Astrocyte of the cerebellum (primary cell): Measurements from ENCODE around the gene CLPTM1L.
"Not testable (repeated sequence)": the region's sequence is repeated elsewhere in the genome, so short reads cannot be mapped to it uniquely, and the experiment has no call there.

Source experiments
- DNase-seq: peaks from one replicate; pipeline ENCODE4 v3.0.0-alpha.2; 2011; ENCODE audit warnings: low read depth
- H3K4me3 ChIP-seq: 2 replicates; pipeline ENCODE4 v1.5.1; 2011; ENCODE audit warnings: mild to moderate bottlenecking, low read depth, low read length, moderate library complexity
- CTCF ChIP-seq: IDR thresholded peaks from 2 replicates; pipeline ENCODE4 v1.5.1; 2012; ENCODE audit warnings: low read length, low read depth, moderate library complexity, mild to moderate bottlenecking; ENCODE audit errors: missing control alignments
- in situ Hi-C: cut with HindIII; loops from 2 replicates; pipeline ENCODE4 v1.10.0; 2017; ENCODE audit warnings: low sequenced_read_pairs

Gene CLPTM1L

GRCh38 chr5:1342268-1342667 lies 2.6 kb downstream of the CLPTM1L start:
- no peak for TF ChIP-seq CTCF
- in situ Hi-C loops, result no loop called here

DNA sequence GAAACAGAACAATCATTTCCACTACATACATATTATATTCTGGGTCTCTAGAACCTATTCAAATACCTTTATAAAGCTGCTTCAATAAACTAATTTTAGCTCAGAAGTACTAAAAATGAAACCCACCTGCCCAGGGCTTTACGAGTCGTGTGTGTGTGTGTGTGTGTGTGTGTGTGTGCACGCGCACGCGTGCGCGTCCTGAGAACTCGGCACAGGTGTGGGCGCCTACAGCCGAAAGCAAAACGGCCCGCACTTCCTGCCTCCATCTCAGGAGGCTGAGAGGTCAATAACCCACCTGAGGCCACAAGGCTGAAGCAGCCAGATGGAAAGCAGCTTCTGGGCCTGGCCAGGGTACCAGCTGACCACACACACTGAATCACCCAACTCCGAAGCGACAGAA lies 3.0 kb downstream of the CLPTM1L start:
- in situ Hi-C loops, result no loop called here
- no peak for DNase-seq
- TF ChIP-seq CTCF, result no peak
- H3K4me3 ChIP-seq, result no peak overlapping the region

More at GRCh38 chr5:1342268-1342667, 2.6 kb downstream of the CLPTM1L start:
- H3K4me3 ChIP-seq, result no peak overlapping the region
- DNase-seq, result no peak

- DNase-seq, in situ Hi-C loops, H3K4me3 ChIP-seq: not testable (repeated sequence)
Observed at GRCh38 chr5:1339818-1340210, 5.1 kb downstream of the CLPTM1L start.

GRCh38 chr5:1339139-1339817 lies 5.6 kb downstream of the CLPTM1L start:
- DNase-seq, in situ Hi-C loops, H3K4me3 ChIP-seq: not testable (repeated sequence)

DNA sequence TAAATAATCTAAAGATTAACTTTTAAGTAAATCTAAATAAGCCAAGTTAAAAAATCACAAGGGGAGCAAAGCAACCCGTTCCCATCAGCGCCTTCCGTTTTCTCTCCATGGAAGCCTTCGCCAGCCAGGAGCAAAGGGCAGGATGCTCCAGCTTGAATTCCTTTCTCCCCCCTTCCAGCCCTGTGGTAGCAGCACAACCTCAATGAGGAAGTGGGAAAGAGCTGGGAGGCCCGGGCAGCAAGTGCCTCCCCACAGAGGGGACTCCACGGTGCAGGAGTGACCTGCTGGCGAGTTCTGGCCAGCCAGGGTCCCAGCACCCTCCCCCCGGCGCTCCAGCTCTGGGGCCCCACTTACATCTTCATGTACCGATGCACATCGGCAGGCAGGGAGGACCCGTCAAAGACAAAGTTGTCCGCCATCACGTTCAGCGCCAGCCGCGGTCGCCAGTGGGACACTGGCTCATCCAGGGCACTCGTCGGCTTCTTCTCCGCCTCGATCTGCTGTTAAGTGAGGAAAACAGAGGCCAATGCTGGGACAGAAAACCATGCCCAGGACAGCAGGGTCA lies 6.3 kb downstream of the CLPTM1L start:
- TF ChIP-seq CTCF, result no peak
- no peak overlapping the region for H3K4me3 ChIP-seq
- in situ Hi-C loops, result no loop called here
- DNase-seq, result no peak

GRCh38 chr5:1338196-1338490 lies 6.8 kb downstream of the CLPTM1L start:
- in situ Hi-C loops, result no loop called here

DNA sequence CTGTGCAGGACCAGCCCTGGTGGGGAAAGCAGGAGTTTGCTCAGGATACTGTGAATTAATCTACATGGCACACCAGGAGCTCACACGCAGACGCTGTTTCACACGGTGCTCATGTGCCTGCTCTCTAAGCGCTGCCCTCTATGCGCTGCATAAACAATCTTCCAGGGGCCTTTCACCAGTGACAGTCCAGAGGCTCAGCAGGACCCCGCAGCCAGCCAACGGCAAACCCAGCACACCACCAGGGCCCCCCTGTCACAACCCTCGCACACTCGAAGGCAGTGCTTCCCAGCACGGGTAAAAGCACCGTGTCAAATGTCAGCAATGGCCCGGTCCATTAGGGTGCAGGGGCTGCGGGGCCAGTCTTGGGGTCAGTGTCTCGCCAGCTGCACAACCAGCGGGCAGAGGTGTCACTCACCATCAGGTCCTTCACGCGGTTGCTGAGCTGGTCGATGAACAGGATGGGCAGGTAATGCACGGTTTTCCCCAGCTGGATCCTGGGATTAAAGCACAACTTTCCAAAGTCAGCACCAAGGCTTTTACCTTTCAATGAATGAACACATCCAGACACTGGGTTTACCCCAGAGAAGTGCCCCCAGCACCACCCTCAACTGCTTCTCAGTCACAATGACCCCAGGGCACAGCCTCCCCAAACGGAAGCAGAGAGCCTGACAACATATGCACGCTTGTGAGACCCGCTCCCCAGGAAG lies 7.3 kb downstream of the CLPTM1L start:
- in situ Hi-C loops, result no loop called here

More at GRCh38 chr5:1338196-1338490, 6.8 kb downstream of the CLPTM1L start:
- no peak for DNase-seq
- TF ChIP-seq CTCF, result no peak
- no peak overlapping the region for H3K4me3 ChIP-seq

More for the DNA sequence above, 7.3 kb downstream of the CLPTM1L start:
- no peak for TF ChIP-seq CTCF
- H3K4me3 ChIP-seq, result no peak overlapping the region
- no peak for DNase-seq
